NT2/D1 (cell line): ENCODE results near the gene PIMREG.

ENCODE experiments used
- SUZ12 ChIP-seq: IDR thresholded peaks from 2 replicates; pipeline ENCODE4 v1.6.1; 2011; ENCODE audit not compliant: insufficient read length, insufficient read depth; ENCODE audit errors: extremely low read depth
- YY1 ChIP-seq: IDR thresholded peaks from 2 replicates; pipeline ENCODE4 v1.6.1; 2011; ENCODE audit not compliant: insufficient read length, insufficient read depth
- ZNF274 ChIP-seq: IDR thresholded peaks from 2 replicates; pipeline ENCODE4 v1.6.1; 2011; ENCODE audit warnings: mild to moderate bottlenecking, low read depth, low read length

DNA sequence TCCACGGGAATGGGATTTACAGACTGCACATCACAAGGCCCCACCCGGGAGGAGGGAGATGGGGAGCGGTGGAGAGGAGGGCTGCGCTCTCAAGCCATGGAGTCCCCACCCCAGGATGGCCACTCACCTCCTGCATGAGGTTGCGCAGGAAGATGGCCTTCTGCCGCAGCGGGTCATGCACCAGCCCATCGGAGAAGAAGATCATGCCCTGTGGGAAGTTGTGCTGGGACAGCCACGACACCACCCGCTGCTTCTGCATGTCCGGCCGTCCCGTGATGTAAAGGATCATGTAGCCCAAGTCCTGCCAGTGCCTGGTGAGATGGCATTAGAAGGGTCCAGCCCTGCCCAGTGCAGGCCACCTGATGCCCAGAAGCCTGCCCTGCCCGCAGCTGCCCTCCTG, 17.0 kb downstream of the PIMREG start:
- no peak for TF ChIP-seq YY1
- TF ChIP-seq ZNF274 = no peak
- no peak for TF ChIP-seq SUZ12
